Eye (tissue), 1 donor: ENCODE data around the gene HCFC1.
"Not testable (repeated sequence)": the region's sequence is repeated elsewhere in the genome, so short reads cannot be mapped to it uniquely, and the experiment has no call there.

ENCODE experiments used
- DNase-seq: peaks from one replicate; pipeline ENCODE4 v3.0.0-alpha.2; 2015

HCFC1 gene

GRCh38 chrX:154006947-154007346 is 35.3 kb upstream of the HCFC1 start:
- DNase-seq, result no peak

- no peak for DNase-seq
Measured at GRCh38 chrX:154004315-154004714, 32.7 kb upstream of the HCFC1 start.

GRCh38 chrX:154002215-154002719 is 30.6 kb upstream of the HCFC1 start:
- peak; percentile 44 for DNase-seq

GRCh38 chrX:154000051-154000450 is 28.4 kb upstream of the HCFC1 start:
- DNase-seq, result no peak

- no peak for DNase-seq
Measured at GRCh38 chrX:153999359-154000037, 27.9 kb upstream of the HCFC1 start.

- DNase-seq, result no peak
Measured at GRCh38 chrX:153995504-153995903, 23.9 kb upstream of the HCFC1 start.

- not testable (repeated sequence) for DNase-seq
Measured at GRCh38 chrX:153994398-153994797, 22.8 kb upstream of the HCFC1 start.

GRCh38 chrX:153993978-153994377 is 22.4 kb upstream of the HCFC1 start:
- no peak for DNase-seq

- DNase-seq, result no peak
Measured at GRCh38 chrX:153993079-153993478, 21.5 kb upstream of the HCFC1 start.

- DNase-seq, result no peak
Measured at GRCh38 chrX:153992180-153992579, 20.6 kb upstream of the HCFC1 start.

- DNase-seq, result no peak
Measured at GRCh38 chrX:153991013-153991580, 19.5 kb upstream of the HCFC1 start.

- no peak for DNase-seq
Measured at GRCh38 chrX:153989973-153990655, 18.5 kb upstream of the HCFC1 start.

GRCh38 chrX:153988493-153988892 is 16.9 kb upstream of the HCFC1 start:
- DNase-seq, result no peak

- no peak for DNase-seq
Measured at GRCh38 chrX:153984351-153985178, 12.9 kb upstream of the HCFC1 start.

- no peak for DNase-seq
Measured at GRCh38 chrX:153983321-153983801, 11.7 kb upstream of the HCFC1 start.

- DNase-seq, result peak; percentile 47
Measured at GRCh38 chrX:153981771-153982533, 10.3 kb upstream of the HCFC1 start.

- DNase-seq, result no peak
Measured at GRCh38 chrX:153981231-153981630, 9.6 kb upstream of the HCFC1 start.

- DNase-seq, result not testable (repeated sequence)
Measured at GRCh38 chrX:153980394-153980793, 8.8 kb upstream of the HCFC1 start.

GRCh38 chrX:153974726-153975286 is 3.2 kb upstream of the HCFC1 start:
- no peak for DNase-seq

- no peak for DNase-seq
Measured at GRCh38 chrX:153974003-153974725, 2.5 kb upstream of the HCFC1 start.
